GM18499 (cell line): ENCODE measurements around the gene ULBP1.
"Not testable (repeated sequence)": the region's sequence is repeated elsewhere in the genome, so short reads cannot be mapped to it uniquely, and the experiment has no call there.

ENCODE experiments used
- ATAC-seq: cut with Tn5 transposase; IDR thresholded peaks from one replicate; pipeline ENCODE4 v1.9.1; 2021; ENCODE audit warnings: moderate number of reproducible peaks; ENCODE audit not compliant: insufficient read depth, unreplicated experiment

ULBP1 gene

GRCh38 chr6:149963462-149964307 lies at the start of gene ULBP1:
ULBP1 (plus strand) TSS chr6:149963943; CDS start chr6:149964050, 107 bp downstream.
- ATAC-seq: no peak

DNA sequence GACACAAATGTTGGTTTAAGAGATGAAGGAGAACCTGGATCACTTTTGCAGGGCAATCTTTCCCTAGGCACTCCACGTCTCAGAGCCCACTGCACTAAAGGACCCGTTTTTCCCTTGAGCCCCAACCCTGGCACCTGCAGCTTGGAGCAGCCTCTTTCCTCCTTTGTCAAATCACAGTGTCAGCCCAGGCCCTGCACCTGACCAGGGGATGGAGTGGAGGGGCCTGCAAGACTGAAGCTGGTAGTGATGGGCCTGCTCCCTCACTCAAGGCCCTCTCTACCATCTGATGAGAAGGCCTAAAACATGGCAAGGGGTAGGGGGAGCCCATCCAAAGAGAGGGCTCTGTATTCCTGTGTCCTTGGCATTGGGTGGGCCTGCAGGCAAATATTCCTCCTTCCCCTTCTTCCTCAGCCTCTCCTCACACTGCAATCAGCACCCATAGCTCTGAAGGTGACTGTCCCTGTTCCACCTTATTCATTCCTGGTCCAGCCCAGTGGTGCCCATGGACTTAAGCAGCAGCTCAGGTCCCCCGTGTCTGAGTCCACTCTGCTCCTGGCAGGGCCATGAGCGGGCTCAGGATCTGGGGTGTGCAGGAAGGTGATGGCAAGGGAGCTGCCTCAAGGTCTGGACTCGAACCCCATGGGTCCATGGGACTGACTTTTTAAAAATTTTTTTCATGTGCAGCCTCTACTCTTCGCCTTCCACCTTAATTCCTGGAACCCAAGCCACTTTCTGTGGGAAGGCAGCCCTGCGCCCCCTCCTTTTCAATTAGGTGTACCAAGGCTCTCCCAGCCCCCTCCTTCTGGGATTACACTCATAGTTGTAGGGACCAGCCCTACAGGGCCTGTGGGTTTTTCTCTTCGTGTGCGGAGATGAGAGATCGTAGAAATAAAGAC lies 47.5 kb upstream of the ULBP1 start:
- ATAC-seq: no peak

GRCh38 chr6:149917679-149918078 lies 46.1 kb upstream of the ULBP1 start:
- no peak for ATAC-seq

GRCh38 chr6:149918151-149918905 lies 45.4 kb upstream of the ULBP1 start:
- no peak for ATAC-seq

GRCh38 chr6:149919126-149919833 lies 44.5 kb upstream of the ULBP1 start:
- not testable (repeated sequence) for ATAC-seq

- no peak for ATAC-seq
These were observed 43.9 kb upstream of the ULBP1 start for GRCh38 chr6:149919834-149920225.

DNA sequence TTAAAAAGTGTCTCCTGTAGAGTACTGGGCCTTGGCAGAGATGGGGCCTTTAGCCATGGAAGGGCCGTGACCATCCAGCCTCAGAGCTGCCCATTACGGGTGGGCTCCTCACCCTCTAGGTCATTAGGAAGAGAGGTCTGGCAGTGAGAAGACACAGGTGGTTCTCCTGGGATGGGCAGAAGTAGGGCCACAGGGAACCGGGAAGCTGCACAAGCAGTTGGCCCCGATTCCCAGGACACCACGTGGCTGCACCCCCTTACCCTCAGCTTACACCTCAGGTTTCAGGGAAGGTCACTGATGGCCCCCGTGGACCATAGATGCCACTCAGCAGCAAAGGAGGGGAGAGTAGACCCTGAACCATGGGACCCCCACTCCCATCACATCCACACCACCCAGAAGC lies 42.4 kb upstream of the ULBP1 start:
- ATAC-seq: no peak

DNA sequence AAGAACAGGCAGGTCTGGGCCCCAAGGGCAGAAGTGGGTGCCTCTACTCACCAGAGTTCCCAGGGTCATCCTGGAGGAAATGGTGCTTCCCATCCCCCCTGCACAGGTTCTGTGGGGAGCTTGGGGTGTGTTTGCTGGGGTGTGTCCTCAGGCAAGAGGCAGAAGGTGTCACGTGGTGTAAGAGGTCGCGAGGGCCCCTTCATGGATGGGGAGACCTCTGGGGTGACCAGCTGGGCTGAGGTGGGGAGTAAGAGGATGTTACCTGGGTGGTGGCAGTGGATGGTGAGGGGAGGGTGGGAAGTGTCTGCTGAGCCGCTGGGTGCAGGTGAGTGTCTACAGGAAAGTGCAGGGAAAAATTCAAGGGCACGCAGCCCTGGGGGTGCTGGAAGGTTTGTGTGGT lies 41.7 kb upstream of the ULBP1 start:
- ATAC-seq: not testable (repeated sequence)

DNA sequence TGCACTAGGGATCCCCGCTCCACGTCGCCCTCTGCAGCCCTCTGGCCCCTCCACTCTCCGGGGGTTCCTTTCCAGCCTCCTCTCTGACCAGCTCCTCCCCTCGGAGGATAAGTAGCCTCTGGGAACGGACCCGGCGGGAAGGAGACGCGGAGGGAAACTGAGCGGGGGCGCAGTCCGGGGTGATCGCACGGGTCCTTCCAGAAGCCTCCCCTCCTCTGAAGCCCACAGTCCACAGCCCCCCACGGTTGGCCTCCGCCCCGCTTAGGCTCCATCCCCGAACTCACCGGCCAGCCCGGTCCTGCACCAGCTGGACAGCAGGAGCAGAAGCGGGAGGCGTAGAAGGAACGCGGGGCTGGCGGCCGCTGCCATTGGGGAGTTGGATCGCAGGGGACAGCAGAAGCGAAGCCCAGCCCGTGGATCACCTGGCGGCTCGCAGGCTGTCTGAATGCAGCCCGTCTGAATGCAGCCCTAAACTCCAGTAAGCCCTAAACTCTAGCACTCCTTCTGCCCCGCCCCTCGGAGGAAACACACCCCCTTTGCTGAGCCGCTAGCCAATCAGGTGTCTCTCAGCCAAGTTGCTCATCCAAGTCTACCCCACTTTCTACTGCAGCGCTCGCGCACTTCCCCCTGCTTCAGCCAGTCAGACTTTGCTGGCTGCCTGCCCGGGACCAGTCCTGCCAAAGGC lies 41.0 kb upstream of the ULBP1 start, which contains the start of gene RAET1G:
Gene RAET1G, minus strand, starts transcription at position 480 of the 685 bp plus-strand sequence. Its CDS starts 111 bp downstream, at position 369.
- no peak for ATAC-seq

GRCh38 chr6:149923327-149923986 lies 40.3 kb upstream of the ULBP1 start:
- ATAC-seq: no peak

DNA sequence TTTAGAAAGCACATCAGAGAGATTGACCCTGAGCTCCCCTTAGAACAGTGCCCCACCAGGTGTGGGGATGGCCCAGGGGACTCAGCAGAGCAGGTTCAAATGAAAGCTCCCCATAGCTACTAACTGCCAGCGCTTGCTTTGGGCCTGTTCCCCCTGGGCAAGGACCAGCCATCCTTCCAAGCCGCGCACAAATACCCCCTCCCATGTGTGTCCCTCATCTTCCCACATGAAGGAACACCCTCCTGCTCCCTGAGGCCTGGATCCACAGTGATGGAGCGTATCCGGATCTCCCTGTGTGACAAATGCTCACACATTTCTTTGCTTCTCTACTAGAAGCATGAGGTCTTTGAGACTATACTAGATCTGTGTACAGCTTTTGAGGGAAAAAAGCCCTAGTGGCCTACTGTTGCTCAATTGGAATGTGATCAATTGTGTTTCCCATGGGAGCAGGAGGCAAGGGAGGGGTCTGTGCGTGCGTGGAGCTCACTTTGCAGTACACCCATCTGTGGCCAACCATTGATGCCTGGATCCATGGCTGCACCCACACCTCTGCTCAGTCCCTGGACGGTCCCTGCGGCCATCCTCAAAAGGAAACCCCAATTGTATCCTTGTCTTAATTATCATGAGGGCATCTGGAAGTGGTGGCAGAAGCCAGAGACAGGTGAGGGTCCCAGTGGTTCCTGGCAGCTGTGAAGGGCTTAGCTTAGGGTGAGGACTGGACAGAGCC lies 39.4 kb upstream of the ULBP1 start:
- no peak for ATAC-seq

DNA sequence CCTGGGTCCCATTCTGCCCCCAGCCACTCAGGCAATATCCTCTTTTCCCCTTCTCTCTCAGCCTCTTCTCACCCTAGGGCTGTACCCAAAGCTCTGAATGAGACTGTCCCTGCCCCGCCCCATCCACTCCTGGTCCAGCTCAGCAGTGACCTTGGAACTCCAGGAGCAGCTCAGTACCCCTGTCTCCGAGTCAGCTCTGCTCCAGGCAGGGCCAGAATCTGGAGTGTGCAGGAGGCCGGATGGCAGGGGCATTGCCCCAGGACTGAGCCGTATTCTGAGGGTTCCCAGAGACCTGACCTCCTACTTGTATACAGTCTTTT lies 38.9 kb upstream of the ULBP1 start:
- no peak for ATAC-seq

DNA sequence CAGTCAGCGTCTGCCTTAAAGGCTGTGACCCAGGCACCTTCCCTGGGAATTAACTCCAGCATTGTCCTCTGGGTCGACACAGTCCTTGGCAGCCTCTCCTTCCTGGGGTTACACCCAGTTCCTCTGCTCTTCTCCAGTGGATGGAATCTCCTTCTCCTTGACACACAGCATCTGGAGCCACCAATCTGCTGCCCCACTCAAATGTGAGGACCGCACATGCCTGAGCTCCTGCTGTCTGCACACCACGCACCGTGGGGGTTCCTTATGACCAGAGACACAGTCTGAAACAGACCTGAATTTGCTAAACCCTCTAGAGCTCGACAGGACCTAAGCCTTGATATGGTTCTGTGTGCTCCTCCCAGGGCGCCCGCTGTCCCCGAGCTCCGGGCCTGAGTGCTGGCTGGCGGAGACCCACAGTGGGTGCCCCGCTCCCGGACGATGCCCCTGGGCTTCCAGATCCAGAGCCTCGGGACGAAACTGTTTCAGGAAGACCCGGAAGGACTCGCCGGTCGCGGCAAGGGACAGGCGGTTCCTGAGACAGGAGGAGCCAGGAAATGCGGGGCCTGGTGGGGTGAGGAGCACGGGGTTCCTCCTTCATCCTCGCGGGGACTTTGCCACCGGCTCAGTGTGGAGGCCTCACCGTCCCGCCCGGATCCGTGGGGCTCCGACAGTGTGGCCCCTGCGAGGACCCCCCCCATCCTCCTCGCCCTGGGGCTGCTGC lies 38.3 kb upstream of the ULBP1 start:
- no peak for ATAC-seq

DNA sequence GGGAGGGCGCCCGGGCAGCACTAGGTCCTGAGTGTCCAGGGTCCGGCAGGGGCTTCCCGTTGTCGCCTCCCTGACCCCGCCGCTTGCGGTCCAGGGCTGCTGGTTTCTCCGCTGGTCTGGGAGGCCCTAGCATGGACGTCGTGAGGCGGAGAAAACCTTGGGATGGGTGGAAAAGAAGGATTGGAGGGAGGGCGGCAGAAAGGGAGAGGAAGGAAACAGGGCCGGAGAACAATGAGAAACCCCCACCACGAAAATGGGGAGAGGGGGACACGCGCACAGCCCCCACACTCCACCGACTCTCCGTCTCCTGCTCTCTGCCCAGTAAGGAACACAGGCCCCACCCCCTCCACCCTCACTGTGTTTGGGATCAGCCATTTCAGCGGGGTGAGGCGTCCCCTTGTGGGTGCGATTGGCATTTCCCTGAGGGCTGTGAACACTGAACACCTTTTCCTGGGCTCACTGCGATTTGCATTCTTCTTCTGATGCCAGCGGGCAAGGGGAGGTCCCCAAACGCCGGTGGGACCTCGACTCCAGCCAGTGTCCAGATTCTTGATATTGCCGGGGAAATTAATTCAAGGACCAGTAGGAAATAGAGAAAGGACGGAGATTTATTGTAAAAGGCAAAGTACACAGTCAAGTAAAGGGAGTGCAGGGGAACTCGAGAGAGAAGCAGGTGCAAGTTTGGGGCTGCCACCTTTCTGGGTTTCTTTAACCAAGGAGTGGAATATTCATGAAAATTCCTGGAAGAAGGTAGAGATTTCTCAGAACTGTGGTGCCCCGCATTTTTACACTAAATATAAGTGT lies 37.6 kb upstream of the ULBP1 start:
- ATAC-seq: no peak

DNA sequence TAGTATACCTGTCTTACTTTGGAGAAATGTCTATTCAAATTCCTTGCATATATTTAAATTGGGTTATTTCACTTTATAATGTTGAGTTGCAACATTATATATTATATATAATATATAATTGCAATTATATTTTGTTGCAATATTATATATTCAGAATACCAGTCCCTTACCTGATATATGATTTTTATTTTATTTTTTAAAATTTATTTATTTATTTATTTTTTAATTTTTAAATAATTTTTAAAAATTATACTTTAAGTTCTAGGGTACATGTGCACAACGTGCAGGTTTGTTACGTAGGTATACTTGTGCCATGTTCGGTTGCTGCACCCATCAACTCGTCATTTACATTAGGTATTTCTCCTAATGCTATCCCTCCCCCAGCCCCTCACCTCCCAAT lies 36.7 kb upstream of the ULBP1 start:
- ATAC-seq: not testable (repeated sequence)

DNA sequence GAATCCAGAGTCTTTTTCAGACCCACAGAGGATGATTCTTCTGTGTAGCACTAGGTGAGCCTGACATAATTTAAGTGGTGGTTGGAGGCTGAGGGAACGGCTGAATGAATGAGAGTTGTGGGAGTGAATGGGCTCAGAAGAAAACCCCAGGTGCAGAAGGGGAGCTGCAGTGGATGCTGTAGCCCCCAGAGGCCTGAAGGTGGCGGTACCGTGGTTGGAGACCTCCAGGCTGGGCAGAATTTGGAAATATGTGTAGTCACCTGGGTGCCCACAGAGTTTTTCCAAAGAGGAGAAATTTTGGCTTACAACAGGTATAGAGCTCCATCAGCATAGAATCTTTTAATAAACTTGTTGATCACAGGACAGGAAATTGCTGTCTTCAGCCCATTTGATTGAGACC lies 34.3 kb upstream of the ULBP1 start:
- no peak for ATAC-seq

DNA sequence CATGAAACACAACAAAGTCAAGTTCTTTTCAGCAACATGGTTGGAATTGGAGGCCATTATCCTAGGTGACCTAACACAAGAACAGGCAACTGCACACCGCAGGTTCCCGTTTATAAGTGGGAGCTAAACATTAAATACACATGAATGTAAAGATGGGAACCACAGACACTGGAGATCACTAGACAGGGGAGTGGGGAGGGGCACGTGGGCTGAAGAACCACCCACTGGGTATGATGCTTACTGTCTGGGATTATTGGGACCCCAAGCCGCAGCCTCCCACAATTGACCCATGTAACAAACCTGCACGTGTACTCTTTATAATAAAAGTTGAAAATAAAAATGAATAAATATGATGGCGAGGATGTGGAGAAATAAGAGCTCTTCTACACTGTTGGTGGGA lies 32.2 kb upstream of the ULBP1 start:
- no peak for ATAC-seq
